ENCODE measurements around the gene RASA2. TPM values are rescaled to one million over a fixed set of nuclear protein-coding genes. Genes with fewer than 3 reads are reported as not detected.

Gene RASA2
- polyA plus RNA-seq, 1 of the 3 experiments (the other 2 are of a cell fraction), result 2.4 TPM

DNA sequence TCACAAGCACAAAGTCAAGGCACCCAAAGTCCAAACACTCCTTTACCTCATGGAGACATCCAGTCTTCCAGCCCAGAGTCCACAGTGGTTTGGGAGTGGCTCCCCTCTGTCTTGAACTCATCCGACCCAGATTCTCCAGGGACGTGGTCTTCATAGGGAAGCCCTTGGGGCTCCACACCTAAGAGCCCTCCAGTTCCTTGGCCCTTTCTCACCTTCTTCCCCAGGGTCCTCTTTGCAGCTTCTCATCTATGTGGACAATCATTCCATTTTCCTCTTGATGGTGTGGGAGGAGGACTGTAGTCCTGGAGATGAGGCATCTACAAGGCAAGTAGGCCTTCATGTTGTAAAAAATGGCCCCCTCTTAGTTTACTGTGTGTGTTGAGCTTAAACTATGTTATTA is 164.0 kb downstream of the RASA2 start (continued):
- TF ChIP-seq, protein P1, sequence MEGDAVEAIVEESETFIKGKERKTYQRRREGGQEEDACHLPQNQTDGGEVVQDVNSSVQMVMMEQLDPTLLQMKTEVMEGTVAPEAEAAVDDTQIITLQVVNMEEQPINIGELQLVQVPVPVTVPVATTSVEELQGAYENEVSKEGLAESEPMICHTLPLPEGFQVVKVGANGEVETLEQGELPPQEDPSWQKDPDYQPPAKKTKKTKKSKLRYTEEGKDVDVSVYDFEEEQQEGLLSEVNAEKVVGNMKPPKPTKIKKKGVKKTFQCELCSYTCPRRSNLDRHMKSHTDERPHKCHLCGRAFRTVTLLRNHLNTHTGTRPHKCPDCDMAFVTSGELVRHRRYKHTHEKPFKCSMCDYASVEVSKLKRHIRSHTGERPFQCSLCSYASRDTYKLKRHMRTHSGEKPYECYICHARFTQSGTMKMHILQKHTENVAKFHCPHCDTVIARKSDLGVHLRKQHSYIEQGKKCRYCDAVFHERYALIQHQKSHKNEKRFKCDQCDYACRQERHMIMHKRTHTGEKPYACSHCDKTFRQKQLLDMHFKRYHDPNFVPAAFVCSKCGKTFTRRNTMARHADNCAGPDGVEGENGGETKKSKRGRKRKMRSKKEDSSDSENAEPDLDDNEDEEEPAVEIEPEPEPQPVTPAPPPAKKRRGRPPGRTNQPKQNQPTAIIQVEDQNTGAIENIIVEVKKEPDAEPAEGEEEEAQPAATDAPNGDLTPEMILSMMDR (IDR thresholded peaks at IDR 0.05), result no peak
- no peak for TF ChIP-seq SIN3A (IDR thresholded peaks at IDR 0.05; ENCODE audit: borderline replicate concordance, low read depth, low read length)
- TF ChIP-seq NFIC (IDR thresholded peaks at IDR 0.05; ENCODE audit: borderline replicate concordance), result no peak
- TF ChIP-seq FOXJ3 (CRISPR knock-in tag; IDR thresholded peaks at IDR 0.05), result no peak
- no peak for TF ChIP-seq GATA2 (CRISPR knock-in tag; IDR thresholded peaks at IDR 0.05)
- no peak for TF ChIP-seq POLR2AphosphoS5 (IDR thresholded peaks at IDR 0.05; ENCODE audit: low read depth, low read length)
- TF ChIP-seq, protein P2, sequence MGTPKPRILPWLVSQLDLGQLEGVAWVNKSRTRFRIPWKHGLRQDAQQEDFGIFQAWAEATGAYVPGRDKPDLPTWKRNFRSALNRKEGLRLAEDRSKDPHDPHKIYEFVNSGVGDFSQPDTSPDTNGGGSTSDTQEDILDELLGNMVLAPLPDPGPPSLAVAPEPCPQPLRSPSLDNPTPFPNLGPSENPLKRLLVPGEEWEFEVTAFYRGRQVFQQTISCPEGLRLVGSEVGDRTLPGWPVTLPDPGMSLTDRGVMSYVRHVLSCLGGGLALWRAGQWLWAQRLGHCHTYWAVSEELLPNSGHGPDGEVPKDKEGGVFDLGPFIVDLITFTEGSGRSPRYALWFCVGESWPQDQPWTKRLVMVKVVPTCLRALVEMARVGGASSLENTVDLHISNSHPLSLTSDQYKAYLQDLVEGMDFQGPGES (IDR thresholded peaks at IDR 0.05; ENCODE audit: low read depth, low read length), result no peak
- no peak for TF ChIP-seq GABPA (IDR thresholded peaks at IDR 0.05; ENCODE audit: low read depth)
- TF ChIP-seq RFX5 (IDR thresholded peaks at IDR 0.05; ENCODE audit: low read length), result no peak
- no peak for TF ChIP-seq TAF1 (IDR thresholded peaks at IDR 0.05; ENCODE audit: borderline replicate concordance, low read depth, low read length)
- TF ChIP-seq, protein P3, sequence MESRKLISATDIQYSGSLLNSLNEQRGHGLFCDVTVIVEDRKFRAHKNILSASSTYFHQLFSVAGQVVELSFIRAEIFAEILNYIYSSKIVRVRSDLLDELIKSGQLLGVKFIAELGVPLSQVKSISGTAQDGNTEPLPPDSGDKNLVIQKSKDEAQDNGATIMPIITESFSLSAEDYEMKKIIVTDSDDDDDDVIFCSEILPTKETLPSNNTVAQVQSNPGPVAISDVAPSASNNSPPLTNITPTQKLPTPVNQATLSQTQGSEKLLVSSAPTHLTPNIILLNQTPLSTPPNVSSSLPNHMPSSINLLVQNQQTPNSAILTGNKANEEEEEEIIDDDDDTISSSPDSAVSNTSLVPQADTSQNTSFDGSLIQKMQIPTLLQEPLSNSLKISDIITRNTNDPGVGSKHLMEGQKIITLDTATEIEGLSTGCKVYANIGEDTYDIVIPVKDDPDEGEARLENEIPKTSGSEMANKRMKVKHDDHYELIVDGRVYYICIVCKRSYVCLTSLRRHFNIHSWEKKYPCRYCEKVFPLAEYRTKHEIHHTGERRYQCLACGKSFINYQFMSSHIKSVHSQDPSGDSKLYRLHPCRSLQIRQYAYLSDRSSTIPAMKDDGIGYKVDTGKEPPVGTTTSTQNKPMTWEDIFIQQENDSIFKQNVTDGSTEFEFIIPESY (IDR thresholded peaks at IDR 0.05; ENCODE audit: borderline replicate concordance, low read depth), result no peak
- TF ChIP-seq, protein P4, sequence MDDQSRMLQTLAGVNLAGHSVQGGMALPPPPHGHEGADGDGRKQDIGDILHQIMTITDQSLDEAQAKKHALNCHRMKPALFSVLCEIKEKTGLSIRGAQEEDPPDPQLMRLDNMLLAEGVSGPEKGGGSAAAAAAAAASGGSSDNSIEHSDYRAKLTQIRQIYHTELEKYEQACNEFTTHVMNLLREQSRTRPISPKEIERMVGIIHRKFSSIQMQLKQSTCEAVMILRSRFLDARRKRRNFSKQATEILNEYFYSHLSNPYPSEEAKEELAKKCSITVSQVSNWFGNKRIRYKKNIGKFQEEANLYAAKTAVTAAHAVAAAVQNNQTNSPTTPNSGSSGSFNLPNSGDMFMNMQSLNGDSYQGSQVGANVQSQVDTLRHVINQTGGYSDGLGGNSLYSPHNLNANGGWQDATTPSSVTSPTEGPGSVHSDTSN (IDR thresholded peaks at IDR 0.05), result no peak
- TF ChIP-seq NRF1 (IDR thresholded peaks at IDR 0.05; ENCODE audit: low read depth, low read length), result no peak
- TF ChIP-seq CHD2 (IDR thresholded peaks at IDR 0.05; ENCODE audit: low read length, partially characterized antibody), result no peak

DNA sequence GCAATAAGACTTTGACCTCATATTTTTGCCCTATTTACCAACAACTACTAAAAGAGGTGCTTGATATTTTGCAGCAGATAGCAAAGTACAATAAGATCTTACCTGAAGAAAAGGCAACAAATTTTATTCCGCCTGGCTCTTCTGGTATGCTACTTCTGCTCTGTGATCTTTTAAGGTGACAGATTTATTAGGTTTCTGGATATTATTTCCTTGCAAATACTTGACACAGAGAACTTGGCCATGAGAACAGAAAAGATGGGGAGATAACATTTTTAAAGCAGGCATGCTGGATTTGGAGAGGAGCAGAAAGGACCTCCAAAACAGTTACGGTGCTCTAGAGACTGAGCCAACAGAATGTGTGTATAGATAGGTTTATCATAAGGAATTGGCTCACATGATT is 164.6 kb downstream of the RASA2 start:
- H3K36me3 ChIP-seq (replicated peaks in 1 of 2; ENCODE audit: control insufficient read depth in 1 of 2, insufficient read depth in 2 of 2, low read length in 1 of 2), result no peaks in the 10 kb centered on the region
- no peaks in the 10 kb centered on the region for H4K20me1 ChIP-seq (ENCODE audit: insufficient read depth)
- no peak overlapping the region for H3K4me3 ChIP-seq (ENCODE audit: low read depth in 2 of 2, low read length in 1 of 2)
- POLR2A ChIA-PET, result no interaction called here
- H3K79me2 ChIP-seq (ENCODE audit: insufficient read depth), result no peaks in the 10 kb centered on the region
- CTCF ChIA-PET, result no interaction called here
- no peak overlapping the region for H3K9ac ChIP-seq
- H3K27me3 ChIP-seq (ENCODE audit: insufficient read depth), result no peaks in the 10 kb centered on the region
- TF ChIP-seq, protein P4 (IDR thresholded peaks at IDR 0.05), result no peak
- TF ChIP-seq TEAD4 (IDR thresholded peaks at IDR 0.05; ENCODE audit: borderline replicate concordance, insufficient read depth), result no peak
- TF ChIP-seq, protein P5, sequence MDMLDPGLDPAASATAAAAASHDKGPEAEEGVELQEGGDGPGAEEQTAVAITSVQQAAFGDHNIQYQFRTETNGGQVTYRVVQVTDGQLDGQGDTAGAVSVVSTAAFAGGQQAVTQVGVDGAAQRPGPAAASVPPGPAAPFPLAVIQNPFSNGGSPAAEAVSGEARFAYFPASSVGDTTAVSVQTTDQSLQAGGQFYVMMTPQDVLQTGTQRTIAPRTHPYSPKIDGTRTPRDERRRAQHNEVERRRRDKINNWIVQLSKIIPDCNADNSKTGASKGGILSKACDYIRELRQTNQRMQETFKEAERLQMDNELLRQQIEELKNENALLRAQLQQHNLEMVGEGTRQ (IDR thresholded peaks at IDR 0.05; ENCODE audit: borderline replicate concordance, low read depth, low read length), result no peak
- no peak for TF ChIP-seq SIN3A (IDR thresholded peaks at IDR 0.05; ENCODE audit: borderline replicate concordance, low read depth, low read length)
- TF ChIP-seq NRF1 (IDR thresholded peaks at IDR 0.05; ENCODE audit: low read depth, low read length), result no peak
- TF ChIP-seq TAF1 (IDR thresholded peaks at IDR 0.05; ENCODE audit: borderline replicate concordance, low read depth, low read length), result no peak
- TF ChIP-seq EZH2phosphoT487 (IDR thresholded peaks at IDR 0.05; ENCODE audit: borderline replicate concordance, low read depth), result no peak
- no peak for TF ChIP-seq RXRA (IDR thresholded peaks at IDR 0.05; ENCODE audit: borderline replicate concordance, low read depth)
- no peaks in the 10 kb centered on the region for H3K9me2 ChIP-seq
- no peaks in the 10 kb centered on the region for H3K9me3 ChIP-seq
- no peak for DNase-seq
- no peaks in the 10 kb centered on the region for H3F3A ChIP-seq (replicated peaks; ENCODE audit: insufficient read depth)
- H2AFZ ChIP-seq (ENCODE audit: low read depth), result no peak overlapping the region
- no peak overlapping the region for H3K27ac ChIP-seq (ENCODE audit: low read depth in 2 of 2, low read length in 1 of 2)
- H3K4me1 ChIP-seq (ENCODE audit: control insufficient read depth in 1 of 2, insufficient read depth in 2 of 2, low read depth in 1 of 2, low read length in 1 of 2), result no peaks in the 10 kb centered on the region
- H3K4me2 ChIP-seq, result no peak overlapping the region
- WGBS (ENCODE audit: low lambda C conversion rate), result 79% methylated on average over 2 of the region's 2 CpGs
